B cell (primary cell): Measurements from ENCODE around the gene MAPK7. TPM values are rescaled to one million over a fixed set of nuclear protein-coding genes. Genes with fewer than 3 reads are reported as not detected.

Experiments used
- ATAC-seq: fragments of 200-7000 bp; cut with Tn5 transposase; one replicate; pipeline ENCODE4 v1.10.0; 2021; ENCODE audit warnings: low read depth, mild to moderate bottlenecking, moderate number of reproducible peaks, moderate library complexity
- CTCF ChIA-PET: fragments of 350-600 bp; sonication (Branson Sonifier 250); formaldehyde crosslinking; loops from one replicate; lab custom pipeline; 2021; ENCODE audit warnings: antibody characterized with exemption, inconsistent platforms; lab: Charles Lee
- POLR2A ChIA-PET: fragments of 350-600 bp; sonication (Branson Sonifier 250); formaldehyde crosslinking; loops from one replicate; lab custom pipeline; 2021; ENCODE audit warnings: antibody characterized with exemption; lab: Charles Lee
- DNase-seq: peaks from one replicate; pipeline ENCODE4 v3.0.0; 2013
- H2AFZ ChIP-seq: 2 replicates; pipeline ENCODE4 v1.6.1; 2012; ENCODE audit warnings: mild to moderate bottlenecking, low read depth, low read length; ENCODE audit not compliant: insufficient read depth, poor library complexity, severe bottlenecking
- H3K27ac ChIP-seq, 2 donors: 1 replicate in 1 of 2; 2 replicates in 1 of 2; pipeline ENCODE4 v1.5.1; 2012 to 2013; ENCODE audit warnings: low read length in 2 of 2, mild to moderate bottlenecking in 2 of 2, moderate library complexity in 1 of 2
- H3K27me3 ChIP-seq, 4 experiments: fragments of 200-600 bp in 1 of 4; sonication (generic) in 1 of 4; replicated peaks in 1 of 4; 1 replicate in 2 of 4; 2 replicates in 2 of 4; pipeline versions ENCODE4 v1.6.1 to v1.7.0; 2013 to 2016; ENCODE audit warnings: low read length in 3 of 4, mild to moderate bottlenecking in 2 of 4, mixed read lengths in 1 of 4, moderate library complexity in 1 of 4; ENCODE audit not compliant: insufficient read depth in 4 of 4, control insufficient read depth in 3 of 4; ENCODE audit errors: control extremely low read depth in 1 of 4
- H3K36me3 ChIP-seq, 2 experiments: replicated peaks in 1 of 2; 1 replicate in 1 of 2; 2 replicates in 1 of 2; pipeline versions ENCODE4 v1.6.1 to v1.7.1; 2013; ENCODE audit warnings: low read length in 1 of 2; ENCODE audit not compliant: insufficient read depth in 2 of 2, control insufficient read depth in 1 of 2; ENCODE audit errors: control extremely low read depth in 1 of 2, extremely low read depth in 1 of 2
- H3K4me1 ChIP-seq, 2 donors: fragments of 200-600 bp in 1 of 2; sonication (generic) in 1 of 2; 1 replicate in 1 of 2; 2 replicates in 1 of 2; pipeline versions ENCODE4 v1.5.1 to v1.6.1; 2013 to 2017; ENCODE audit warnings: low read length in 2 of 2; ENCODE audit not compliant: control insufficient read depth in 2 of 2, insufficient read depth in 2 of 2
- H3K4me2 ChIP-seq: replicated peaks from 2 replicates; pipeline ENCODE3; 2012; ENCODE audit warnings: mild to moderate bottlenecking, low read depth, low read length; ENCODE audit not compliant: poor library complexity, severe bottlenecking
- H3K4me3 ChIP-seq, 5 experiments: fragments of 200-600 bp in 1 of 5; sonication (generic) in 1 of 5; 1 replicate in 3 of 5; 2 replicates in 2 of 5; pipeline versions ENCODE4 v1.5.1 to v1.7.0; 2011 to 2016; ENCODE audit warnings: low read length in 4 of 5, mild to moderate bottlenecking in 4 of 5, low read depth in 2 of 5, control low read depth in 1 of 5, moderate library complexity in 1 of 5; ENCODE audit not compliant: insufficient read depth in 1 of 5; ENCODE audit errors: control extremely low read depth in 1 of 5, extremely low read depth in 1 of 5
- H3K79me2 ChIP-seq: fragments of 200-600 bp; sonication (generic); one replicate; pipeline ENCODE4 v1.6.0; 2016; ENCODE audit warnings: low read length; ENCODE audit not compliant: control insufficient read depth, insufficient read depth
- H3K9ac ChIP-seq: fragments of 200-600 bp; sonication (generic); 2 replicates; pipeline ENCODE4 v1.6.1; 2017; ENCODE audit warnings: mild to moderate bottlenecking, low read length, moderate library complexity
- H3K9me3 ChIP-seq, 3 donors: one replicate each; pipeline versions ENCODE4 v1.6.1 to v1.7.1; 2013; ENCODE audit warnings: low read length in 2 of 3; ENCODE audit not compliant: control insufficient read depth in 2 of 3, insufficient read depth in 1 of 3; ENCODE audit errors: control extremely low read depth in 1 of 3
- H4K20me1 ChIP-seq: 2 replicates; pipeline ENCODE4 v1.6.0; 2012; ENCODE audit warnings: mild to moderate bottlenecking, low read length; ENCODE audit not compliant: insufficient read depth, control insufficient read depth, poor library complexity, severe bottlenecking
- H3K27ac Mint-ChIP-seq: one replicate; pipeline ENCODE4 v1.8.0; 2021; ENCODE audit warnings: mixed read lengths
- H3K27me3 Mint-ChIP-seq: one replicate; pipeline ENCODE4 v1.8.0; 2021; ENCODE audit warnings: mixed read lengths
- H3K4me1 Mint-ChIP-seq: one replicate; pipeline ENCODE4 v1.8.0; 2021; ENCODE audit warnings: mixed read lengths
- H3K4me3 Mint-ChIP-seq: one replicate; pipeline ENCODE4 v1.8.0; 2021; ENCODE audit warnings: mixed read lengths
- H3K9me3 Mint-ChIP-seq: one replicate; pipeline ENCODE4 v1.8.0; 2022; ENCODE audit warnings: mixed read lengths; ENCODE audit not compliant: insufficient read depth
- EZH2 ChIP-seq: IDR thresholded peaks from 2 replicates; pipeline ENCODE4 v1.6.1; 2012; ENCODE audit warnings: borderline replicate concordance, low read depth, mild to moderate bottlenecking, moderate library complexity, low read length; ENCODE audit not compliant: insufficient read depth, poor library complexity, severe bottlenecking
- WGBS: methylation state at CpG from one replicate; pipeline ENCODE4 v1.1.5; 2013; ENCODE audit warnings: missing lambda C conversion rate; ENCODE audit not compliant: insufficient coverage; 5-methylcytosine and 5-hydroxymethylcytosine counted together
- intact Hi-C: fragments of 100-400 bp; cut with micrococcal nuclease; formaldehyde crosslinking; loops from one replicate; pipeline ENCODE4 v1.10.0; 2022
- polyA plus RNA-seq: library from polyadenylated mRNA; depleted of rRNA; stranded (reverse); fragments of >200 nt; gene quantifications from 2 replicates; pipeline ENCODE4 v1.2.3, GENCODE V29; 2012
- total RNA-seq, 2 donors: library from RNA; stranded (reverse); fragments of 120-200 nt in 1 of 2; gene quantifications; 1 replicate in 1 of 2; 2 replicates in 1 of 2; pipeline versions ENCODE4 v1.2.3 to v1.2.4, GENCODE V29; 2013 to 2022
- TF ChIP-seq, protein P1 (sequence below): fragments of 200-600 bp; IDR thresholded peaks from one replicate; pipeline ENCODE4 v1.8.0; 2022; ENCODE audit warnings: antibody characterized with exemption, mild to moderate bottlenecking

Gene MAPK7
- total and polyA plus RNA-seq, 2 donors (not counting 1 experiment from before 2014, with no cell fraction given): 30.0 to 34.0 TPM

DNA sequence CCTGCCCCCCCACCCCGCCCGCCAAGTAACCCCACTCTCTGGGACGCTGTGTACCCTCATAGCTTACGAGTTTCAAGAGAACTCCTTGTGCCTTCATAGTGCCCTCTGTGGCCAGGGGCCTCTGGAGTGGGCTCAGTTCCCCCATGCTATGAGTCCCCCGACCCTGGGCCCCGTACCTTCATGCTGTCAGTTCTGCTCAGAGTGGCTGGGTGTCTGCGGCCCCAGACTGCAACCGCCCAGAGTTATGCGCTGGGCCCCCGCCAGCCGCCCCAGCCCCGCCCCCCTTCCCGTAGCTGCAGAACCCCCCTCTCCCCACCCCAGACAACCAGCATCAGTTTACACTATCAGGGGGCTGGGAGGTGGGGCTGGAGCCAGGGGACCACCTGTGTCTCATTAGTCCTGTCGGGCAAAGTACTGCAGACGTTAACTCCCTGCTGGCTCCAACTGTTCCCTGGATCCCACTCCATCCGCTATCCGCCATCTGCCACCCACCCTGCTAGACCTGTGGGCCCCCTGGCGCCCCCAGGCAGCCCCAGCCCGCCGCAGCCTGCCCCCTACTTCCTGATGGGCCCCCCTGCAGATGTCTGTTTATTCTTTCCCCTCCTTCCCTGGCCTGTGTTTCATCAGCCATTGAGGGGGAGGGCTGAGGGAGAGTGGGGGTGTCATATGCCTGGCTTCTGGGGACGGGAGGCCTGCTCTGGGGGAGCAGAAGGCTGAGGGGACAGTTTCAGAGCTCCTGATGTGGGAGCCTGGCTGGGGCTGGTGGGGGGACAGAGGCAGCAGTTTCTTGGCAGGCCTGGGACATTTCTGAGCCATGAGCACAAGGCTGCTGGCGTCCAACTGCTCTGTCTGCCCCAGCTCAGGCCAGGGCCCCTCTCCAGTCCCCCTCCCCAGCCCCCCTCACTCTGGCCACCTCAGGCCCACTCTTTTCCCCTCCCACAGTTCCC lies 8.9 kb downstream of the MAPK7 start, which contains the start of gene MFAP4:
Gene MFAP4, minus strand, starts transcription at position 217 of the 947 bp plus-strand sequence. Its CDS starts 35 bp downstream, at position 182.
- Histone ChIP-seq H3K27me3 (peaks cover 0 to 20% (median 0%) of the 10 kb centered on the region in 4 experiments), H2AFZ (no peak within 1 kb of the TSS), H3K36me3 (peaks cover 0 to 22% of the 10 kb centered on the region in 2 experiments), H3K4me2 (no peak within 1 kb of the TSS), H4K20me1 (peaks cover 12% of the 10 kb centered on the region), H3K9me3 (no peaks in the 10 kb centered on the region), H3K4me1 (no peaks in the 10 kb centered on the region), H3K9ac (no peak within 1 kb of the TSS), H3K4me3 (no peak within 1 kb of the TSS), H3K27ac (no peak within 1 kb of the TSS), H3K79me2 (no peaks in the 10 kb centered on the region)
- TF ChIP-seq EZH2: no peak
- TF ChIP-seq, protein P1, sequence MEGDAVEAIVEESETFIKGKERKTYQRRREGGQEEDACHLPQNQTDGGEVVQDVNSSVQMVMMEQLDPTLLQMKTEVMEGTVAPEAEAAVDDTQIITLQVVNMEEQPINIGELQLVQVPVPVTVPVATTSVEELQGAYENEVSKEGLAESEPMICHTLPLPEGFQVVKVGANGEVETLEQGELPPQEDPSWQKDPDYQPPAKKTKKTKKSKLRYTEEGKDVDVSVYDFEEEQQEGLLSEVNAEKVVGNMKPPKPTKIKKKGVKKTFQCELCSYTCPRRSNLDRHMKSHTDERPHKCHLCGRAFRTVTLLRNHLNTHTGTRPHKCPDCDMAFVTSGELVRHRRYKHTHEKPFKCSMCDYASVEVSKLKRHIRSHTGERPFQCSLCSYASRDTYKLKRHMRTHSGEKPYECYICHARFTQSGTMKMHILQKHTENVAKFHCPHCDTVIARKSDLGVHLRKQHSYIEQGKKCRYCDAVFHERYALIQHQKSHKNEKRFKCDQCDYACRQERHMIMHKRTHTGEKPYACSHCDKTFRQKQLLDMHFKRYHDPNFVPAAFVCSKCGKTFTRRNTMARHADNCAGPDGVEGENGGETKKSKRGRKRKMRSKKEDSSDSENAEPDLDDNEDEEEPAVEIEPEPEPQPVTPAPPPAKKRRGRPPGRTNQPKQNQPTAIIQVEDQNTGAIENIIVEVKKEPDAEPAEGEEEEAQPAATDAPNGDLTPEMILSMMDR: no peak
- Mint-ChIP-seq H3K4me3 (no peak within 1 kb of the TSS), H3K9me3 (no peaks in the 10 kb centered on the region), H3K27ac (no peak within 1 kb of the TSS), H3K27me3 (peaks cover 21% of the 10 kb centered on the region), H3K4me1 (no peaks in the 10 kb centered on the region)
- intact Hi-C loops: no loop called here
- ATAC-seq (no peak), DNase-seq (no peak)
- POLR2A ChIA-PET: interaction anchor here (0.6 kb wide), 1 partner anchor 8 kb away, joined by 3 read pairs; no protein-coding TSS in a partner anchor
- CTCF ChIA-PET: interaction anchor here (0.6 kb wide), 1 partner anchor 45 kb away, joined by 3 read pairs; no protein-coding TSS in a partner anchor
- 23% methylated on average over 11 of the region's 22 CpGs for WGBS
